Upper lobe of left lung (tissue), 6 donors: Measurements from ENCODE around the gene ADAP1. TPM values are rescaled to one million over a fixed set of nuclear protein-coding genes. Genes with fewer than 3 reads are reported as not detected.
A peak's percentile ranks its signal among the peaks of the same experiment; 100 is the strongest.

Experiments used
- ATAC-seq, 2 donors: fragments of 200-7000 bp; cut with Tn5 transposase; one replicate each; pipeline ENCODE4 v1.9.1; 2022; ENCODE audit warnings: mild to moderate bottlenecking in 2 of 2, moderate library complexity in 2 of 2; ENCODE audit not compliant: low FRiP score in 2 of 2
- DNase-seq, 2 donors: peaks; one replicate each; pipeline ENCODE4 v3.0.0-alpha.2; 2019 to 2020
- H3K27ac ChIP-seq, 4 donors: fragments of 200-600 bp; sonication (generic); one replicate each; pipeline ENCODE4 v1.5.1; 2016 to 2019
- H3K27me3 ChIP-seq, 4 donors: fragments of 200-600 bp; sonication (generic); one replicate each; pipeline ENCODE4 v1.5.1; 2017 to 2019
- H3K36me3 ChIP-seq, 4 donors: fragments of 200-600 bp; sonication (generic); one replicate each; pipeline ENCODE4 v1.5.1; 2016 to 2019
- H3K4me1 ChIP-seq, 4 donors: fragments of 200-600 bp; sonication (generic); one replicate each; pipeline ENCODE4 v1.5.1; 2018 to 2019
- H3K4me3 ChIP-seq, 4 donors: fragments of 200-600 bp; sonication (generic); one replicate each; pipeline ENCODE4 v1.5.1; 2017 to 2019; ENCODE audit warnings: mild to moderate bottlenecking in 2 of 4, moderate library complexity in 1 of 4
- H3K9me3 ChIP-seq, 4 donors: fragments of 200-600 bp; sonication (generic); one replicate each; pipeline ENCODE4 v1.5.1; 2018 to 2019
- CTCF ChIP-seq, 6 experiments: fragments of 450-650 bp in 4 of 6; fragments of 200-600 bp in 2 of 6; sonication (generic) in 2 of 6; IDR thresholded peaks; one replicate each; pipeline ENCODE4 v1.5.1; 2016 to 2019; ENCODE audit warnings: antibody characterized with exemption in 6 of 6
- EP300 ChIP-seq, 4 donors: sonication (generic); formaldehyde crosslinking; IDR thresholded peaks; one replicate each; pipeline ENCODE4 v1.5.1; 2017; ENCODE audit warnings: antibody characterized with exemption in 4 of 4, control low read depth in 2 of 4
- POLR2A ChIP-seq, 4 donors: fragments of 450-650 bp; IDR thresholded peaks; one replicate each; pipeline ENCODE4 v1.5.1; 2016 to 2017; ENCODE audit warnings: antibody characterized with exemption in 4 of 4, mild to moderate bottlenecking in 2 of 4
- POLR2AphosphoS5 ChIP-seq, 2 donors: sonication (generic); formaldehyde crosslinking; IDR thresholded peaks; one replicate each; pipeline ENCODE4 v1.5.1; 2017; ENCODE audit warnings: antibody characterized with exemption in 2 of 2
- WGBS, 2 donors: methylation state at CpG; one replicate each; pipeline ENCODE4 v1.1.5; 2017 to 2018; 5-methylcytosine and 5-hydroxymethylcytosine counted together
- total RNA-seq, 6 donors: library from RNA; depleted of rRNA in 4 of 6; stranded (reverse); fragments of >200 nt in 4 of 6; gene quantifications; one replicate each; pipeline versions ENCODE4 v1.1.0 to v1.2.1, GENCODE V29; 2016 to 2021
- donor health status: DM: no; HTN: no; CAD: no; lungs with moderate emphysema.
- donor health status: DM: no; HTN: yes; CAD: no; lungs with severe emphysema.

ADAP1 gene
- total RNA-seq, 6 donors from 2014 or later, result 31.0 to 109 (median 37.5) TPM

DNA sequence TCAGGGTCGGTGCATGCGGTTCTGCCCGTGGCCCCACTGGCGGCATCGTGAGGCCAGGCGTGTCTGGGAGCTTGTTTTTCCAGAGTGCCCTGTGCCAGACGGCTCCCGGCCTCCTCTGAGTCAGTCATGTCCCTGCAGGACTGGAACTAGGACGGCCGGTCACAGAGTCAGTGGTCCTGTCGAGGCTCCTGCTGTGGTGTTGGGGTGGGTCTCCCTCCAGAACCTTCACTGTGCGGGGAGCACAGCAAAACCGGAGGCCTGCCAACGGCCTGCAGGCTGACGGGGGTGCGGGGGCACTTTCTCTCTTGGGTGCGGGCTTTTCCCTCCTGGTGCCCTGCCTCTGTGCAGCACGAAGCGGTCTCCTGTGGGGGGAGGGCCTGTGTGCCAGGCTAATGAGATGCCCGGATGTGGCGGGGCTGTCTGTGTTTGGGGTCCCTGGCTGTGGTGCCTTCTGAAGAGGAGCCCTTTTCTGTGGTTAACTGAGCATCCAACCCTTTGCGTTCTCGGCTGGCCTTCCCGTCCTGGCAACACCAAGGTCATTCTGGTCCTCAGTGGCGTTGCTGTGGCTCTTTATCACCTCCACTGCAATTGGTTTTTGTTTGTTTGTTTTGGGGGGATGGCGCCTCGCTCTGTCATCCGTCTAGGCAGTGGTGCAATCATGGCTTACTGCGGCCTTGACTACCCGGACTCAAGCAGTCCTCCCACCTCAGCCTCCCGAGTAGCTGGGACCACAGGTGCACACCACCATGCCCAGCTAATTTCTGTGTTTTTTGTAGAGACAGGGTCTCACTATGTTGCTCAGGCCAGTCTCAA lies 70.1 kb downstream of the ADAP1 start:
- Histone ChIP-seq H3K27me3 (no peaks in the 10 kb centered on the region), H3K4me1 (peaks cover under 1 to 24% (median 7%) of the 10 kb centered on the region in 4 donors), H3K4me3 (no peak overlapping the region), H3K9me3 (no peaks in the 10 kb centered on the region), H3K27ac (no peak overlapping the region), H3K36me3 (peaks cover 13 to 39% (median 32%) of the 10 kb centered on the region in 4 donors)
- no peak for TF ChIP-seq POLR2A (IDR thresholded peaks at IDR 0.05)
- TF ChIP-seq CTCF (IDR thresholded peaks at IDR 0.05), result no peak
- TF ChIP-seq EP300 (IDR thresholded peaks at IDR 0.05), result no peak
- TF ChIP-seq POLR2AphosphoS5 (IDR thresholded peaks at IDR 0.05), result no peak
- DNase-seq (peak in 1 of 2 donors; percentile 69), ATAC-seq (no peak)
- 90 to 92% methylated on average over 17 to 30 of the region's 31 CpGs for WGBS, 2 donors

DNA sequence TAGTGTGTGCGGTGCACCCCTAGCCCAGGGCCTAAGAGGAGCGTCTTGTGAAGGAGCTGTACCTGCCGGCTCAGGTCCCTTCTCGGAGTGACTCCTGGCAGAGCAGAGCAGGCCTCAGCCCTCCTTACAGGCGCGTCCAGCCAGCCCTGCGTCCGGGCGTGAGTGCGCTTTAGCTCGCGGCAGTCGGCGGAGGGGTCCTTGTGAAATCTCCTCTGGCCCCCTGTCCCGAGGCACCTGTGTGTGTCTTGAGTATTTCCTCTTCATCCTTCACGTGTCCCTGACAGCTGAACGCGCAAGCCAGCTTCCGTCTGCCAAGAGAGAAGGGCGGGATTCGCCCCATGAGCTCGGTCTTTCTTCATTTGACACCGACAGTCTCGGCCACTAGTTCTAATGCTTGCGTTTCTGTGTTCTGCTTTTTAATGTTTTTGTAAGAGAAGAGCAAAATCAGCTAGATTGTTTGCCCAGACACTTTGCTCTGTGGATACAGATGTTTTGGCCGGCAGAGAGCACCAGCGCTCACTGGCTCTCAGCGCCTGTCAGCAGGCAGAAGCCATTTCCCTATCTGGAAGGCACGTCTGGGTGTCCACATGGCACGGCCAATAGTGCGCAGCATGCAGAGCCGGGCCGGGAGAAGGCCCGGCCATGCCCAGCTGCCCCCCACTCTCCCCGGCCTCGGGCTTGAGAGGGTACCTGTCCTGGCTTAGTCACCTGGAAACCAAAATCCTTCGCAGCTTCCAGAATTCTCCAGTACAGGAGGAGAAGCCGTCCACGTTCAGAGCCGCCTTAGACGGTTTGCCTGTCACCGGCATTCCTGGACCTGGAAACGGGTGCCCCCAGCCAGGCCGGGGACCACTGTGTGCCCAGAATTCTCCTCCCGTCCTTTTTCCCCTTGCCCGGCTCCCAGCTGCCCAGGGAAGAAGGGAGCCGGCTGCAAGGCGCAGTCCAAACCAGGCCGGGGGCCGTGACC lies 71.1 kb downstream of the ADAP1 start:
- peak in 1 of 2 donors; percentile 74 for DNase-seq
- H3K36me3 ChIP-seq, result peaks cover 9 to 32% (median 23%) of the 10 kb centered on the region in 4 donors
- H3K9me3 ChIP-seq, result no peaks in the 10 kb centered on the region
- peaks cover 11 to 34% (median 15%) of the 10 kb centered on the region in 4 donors for H3K4me1 ChIP-seq
- H3K27ac ChIP-seq, result no peak overlapping the region
- no peak overlapping the region for H3K4me3 ChIP-seq
- TF ChIP-seq POLR2A (IDR thresholded peaks at IDR 0.05), result no peak
- TF ChIP-seq CTCF (IDR thresholded peaks at IDR 0.05), result no peak
- TF ChIP-seq POLR2AphosphoS5 (IDR thresholded peaks at IDR 0.05), result no peak
- TF ChIP-seq EP300 (IDR thresholded peaks at IDR 0.05), result no peak
- WGBS, 2 donors, result 78 to 79% methylated on average over 42 to 49 of the region's 50 CpGs
- ATAC-seq, result peak in 1 of 2 donors; percentile 2
- no peaks in the 10 kb centered on the region for H3K27me3 ChIP-seq

GRCh38 chr7:882336-883035 lies 72.0 kb downstream of the ADAP1 start:
- Histone ChIP-seq H3K4me3 (no peak overlapping the region), H3K27ac (no peak overlapping the region), H3K27me3 (no peaks in the 10 kb centered on the region), H3K4me1 (peaks cover 16 to 43% (median 23%) of the 10 kb centered on the region in 4 donors), H3K9me3 (no peaks in the 10 kb centered on the region), H3K36me3 (peaks cover 3 to 23% (median 14%) of the 10 kb centered on the region in 4 donors)
- ATAC-seq (no peak), DNase-seq (peak in 1 of 2 donors; percentile 69)
- TF ChIP-seq POLR2A (IDR thresholded peaks at IDR 0.05) (no peak), POLR2AphosphoS5 (IDR thresholded peaks at IDR 0.05) (no peak), EP300 (IDR thresholded peaks at IDR 0.05) (no peak), CTCF (IDR thresholded peaks at IDR 0.05) (no peak)
- WGBS, 2 donors, result 93% methylated on average over 35 to 37 of the region's 37 CpGs

DNA sequence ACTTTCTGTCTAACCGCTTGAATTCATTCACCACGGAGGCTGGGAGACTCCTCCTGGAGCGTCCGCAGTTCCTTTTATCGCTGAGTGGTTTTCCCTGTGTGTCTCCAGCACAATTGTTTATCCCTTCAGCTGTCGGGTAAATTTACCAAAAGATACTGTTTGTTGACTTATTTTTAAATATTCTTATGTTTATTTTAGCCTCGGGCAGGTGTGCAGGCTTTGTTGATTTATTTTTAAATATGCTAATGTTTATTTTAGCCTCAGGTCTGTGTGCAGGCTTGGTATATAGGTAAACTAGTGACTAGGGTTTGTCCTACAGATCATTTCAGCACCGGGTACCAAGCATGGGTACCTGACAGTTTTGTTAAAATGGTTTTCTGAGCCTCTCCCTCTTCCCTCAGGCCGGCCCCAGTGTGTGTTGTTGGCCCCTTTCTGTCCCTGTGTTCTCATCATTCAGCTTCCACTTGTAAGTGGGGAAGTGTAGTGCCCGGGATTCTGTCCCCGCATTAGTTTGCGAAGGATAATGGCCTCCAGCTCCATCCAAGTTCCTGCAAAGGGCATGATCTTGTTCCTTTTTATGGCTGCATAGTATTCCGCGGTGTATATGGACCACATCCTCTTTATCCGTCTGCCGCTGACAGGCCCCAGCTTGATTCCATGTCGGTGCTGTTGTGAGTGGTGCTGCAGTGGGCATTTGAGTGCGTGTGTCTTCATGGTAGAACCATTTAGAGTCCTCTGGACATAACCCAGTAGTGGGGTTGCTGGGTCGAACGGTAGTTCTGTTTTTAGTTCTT lies 72.8 kb downstream of the ADAP1 start:
- no peaks in the 10 kb centered on the region for H3K9me3 ChIP-seq
- DNase-seq (no peak), ATAC-seq (no peak)
- H3K27me3 ChIP-seq, result no peaks in the 10 kb centered on the region
- TF ChIP-seq POLR2A (IDR thresholded peaks at IDR 0.05), result no peak
- TF ChIP-seq EP300 (IDR thresholded peaks at IDR 0.05), result no peak
- no peak for TF ChIP-seq CTCF (IDR thresholded peaks at IDR 0.05)
- TF ChIP-seq POLR2AphosphoS5 (IDR thresholded peaks at IDR 0.05), result no peak
- H3K27ac ChIP-seq, result no peak overlapping the region
- H3K36me3 ChIP-seq, result peaks cover 0 to 15% (median 6%) of the 10 kb centered on the region in 4 donors
- whole genome bisulfite sequencing, 2 donors, result 90 to 95% methylated on average over 17 to 20 of the region's 20 CpGs
- H3K4me1 ChIP-seq, result peaks cover 16 to 44% (median 23%) of the 10 kb centered on the region in 4 donors
- H3K4me3 ChIP-seq, result no peak overlapping the region
